Hepatocyte (in vitro differentiated cells): ENCODE results near the gene PLCB2.

Experiments used
- CTCF ChIP-seq: fragments of 200-600 bp; sonication (generic); IDR thresholded peaks from 2 replicates; pipeline ENCODE4 v1.5.1; 2016; ENCODE audit warnings: antibody characterized with exemption, mild to moderate bottlenecking; ENCODE audit not compliant: poor library complexity
- EZH2 ChIP-seq: fragments of 200-600 bp; sonication (generic); IDR thresholded peaks from 2 replicates; pipeline ENCODE4 v1.6.1; 2016; ENCODE audit warnings: antibody characterized with exemption, mild to moderate bottlenecking, borderline replicate concordance
- EZH2phosphoT487 ChIP-seq: fragments of 200-600 bp; sonication (generic); IDR thresholded peaks from one replicate; pipeline ENCODE4 v1.6.1; 2018; ENCODE audit warnings: antibody characterized with exemption, mild to moderate bottlenecking, low read depth, moderate library complexity; ENCODE audit not compliant: unreplicated experiment, severe bottlenecking

GRCh38 chr15:40279437-40280141 lies 28.1 kb downstream of the PLCB2 start:
- TF ChIP-seq CTCF (peak; percentile 97), EZH2 (no peak), EZH2phosphoT487 (no peak)
